CD8-positive, alpha-beta memory T cell (primary cell): ENCODE results near the gene KDM2A. TPM values are rescaled to one million over a fixed set of nuclear protein-coding genes. Genes with fewer than 3 reads are reported as not detected.

ENCODE experiments used
- CTCF ChIA-PET: fragments of 350-600 bp; sonication (Branson Sonifier 250); formaldehyde crosslinking; loops from one replicate; lab custom pipeline; 2021; ENCODE audit warnings: antibody characterized with exemption; lab: Charles Lee
- POLR2A ChIA-PET: fragments of 350-600 bp; sonication (Branson Sonifier 250); formaldehyde crosslinking; loops from one replicate; lab custom pipeline; 2021; ENCODE audit warnings: antibody characterized with exemption; lab: Charles Lee
- DNase-seq, 5 donors: peaks; one replicate each; pipeline versions ENCODE4 v3.0.0 to v3.0.0-alpha.2; 2020 to 2022; ENCODE audit warnings: mixed read lengths in 1 of 5
- H3K27ac ChIP-seq: one replicate; pipeline ENCODE4 v1.7.0; 2013; ENCODE audit warnings: low read depth, mild to moderate bottlenecking, low read length, moderate library complexity
- H3K27me3 ChIP-seq: 2 replicates; pipeline ENCODE4 v1.7.0; 2013; ENCODE audit warnings: low read length, mild to moderate bottlenecking; ENCODE audit not compliant: insufficient read depth, poor library complexity, severe bottlenecking
- H3K36me3 ChIP-seq: 2 replicates; pipeline ENCODE4 v1.7.0; 2013; ENCODE audit warnings: mild to moderate bottlenecking, low read length, moderate library complexity; ENCODE audit not compliant: insufficient read depth
- H3K4me1 ChIP-seq: 2 replicates; pipeline ENCODE4 v1.7.0; 2013; ENCODE audit warnings: mild to moderate bottlenecking, low read length, moderate library complexity; ENCODE audit not compliant: insufficient read depth
- H3K4me3 ChIP-seq: 2 replicates; pipeline ENCODE4 v1.7.0; 2013; ENCODE audit warnings: mild to moderate bottlenecking, low read length
- H3K9me3 ChIP-seq: 2 replicates; pipeline ENCODE4 v1.7.0; 2013; ENCODE audit warnings: mild to moderate bottlenecking, low read length
- H3K27ac Mint-ChIP-seq, 8 donors: one replicate each; pipeline ENCODE4 v1.8.0; 2020 to 2021; ENCODE audit warnings: mixed read lengths in 8 of 8, mild to moderate bottlenecking in 6 of 8, inconsistent platforms in 3 of 8, moderate library complexity in 3 of 8
- H3K27me3 Mint-ChIP-seq, 2 donors: one replicate each; pipeline ENCODE4 v1.8.0; 2020 to 2021; ENCODE audit warnings: mixed read lengths in 2 of 2, mild to moderate bottlenecking in 1 of 2, moderate library complexity in 1 of 2
- H3K36me3 Mint-ChIP-seq, 3 donors: one replicate each; pipeline ENCODE4 v1.8.0; 2020 to 2021; ENCODE audit warnings: mixed read lengths in 3 of 3, inconsistent platforms in 1 of 3, mild to moderate bottlenecking in 1 of 3
- H3K4me1 Mint-ChIP-seq, 3 donors: one replicate each; pipeline ENCODE4 v1.8.0; 2020 to 2021; ENCODE audit warnings: mixed read lengths in 3 of 3, inconsistent platforms in 1 of 3, mild to moderate bottlenecking in 1 of 3
- H3K4me3 Mint-ChIP-seq, 7 donors: one replicate each; pipeline ENCODE4 v1.8.0; 2020 to 2021; ENCODE audit warnings: mixed read lengths in 7 of 7, mild to moderate bottlenecking in 6 of 7, moderate library complexity in 4 of 7, inconsistent platforms in 2 of 7
- H3K9me3 Mint-ChIP-seq, 5 donors: one replicate each; pipeline ENCODE4 v1.8.0; 2020 to 2022; ENCODE audit warnings: mixed read lengths in 5 of 5, mild to moderate bottlenecking in 3 of 5, moderate library complexity in 2 of 5, inconsistent platforms in 1 of 5
- polyA plus RNA-seq: library from polyadenylated mRNA; unstranded; fragments of 300-500 nt; fragmentation: Illumina TruSeq; gene quantifications from one replicate; pipeline ENCODE4 v1.2.3, GENCODE V29; 2021
- total RNA-seq, 2 experiments: library from RNA; stranded (reverse); gene quantifications; one replicate each; pipeline ENCODE4 v1.2.3, GENCODE V29; 2021

Gene KDM2A
- total and polyA plus RNA-seq, 3 experiments from 2014 or later: 20.4 to 107 (median 101) TPM

GRCh38 chr11:67288198-67288451 lies 169.1 kb downstream of the KDM2A start:
- ChIA-PET POLR2A (interaction anchor here (1.1 to 15.0 kb wide), 9 partner anchors 8 to 116 kb away, joined by 3 to 283 read pairs (median 6); partner anchors contain the start of genes GRK2, PPP1CA, SSH3 and TBC1D10C), CTCF (interaction anchor here (0.9 to 9.5 kb wide), 11 partner anchors 10 to 176 kb away, joined by 3 to 114 read pairs (median 7); partner anchors contain the start of gene GRK2)
- Mint-ChIP-seq H3K36me3 (peaks cover 0 to 72% (median 6%) of the 10 kb centered on the region in 3 donors), H3K27me3 (peaks cover 0 to 2% of the 10 kb centered on the region in 2 donors), H3K4me1 (peaks cover 45 to 72% (median 49%) of the 10 kb centered on the region in 3 donors), H3K4me3 (peak overlapping the region; percentile 74 to 91 (median 76)), H3K27ac (peak overlapping the region; percentile 86 to 100 (median 99)), H3K9me3 (no peaks in the 10 kb centered on the region)
- no peak for DNase-seq
- Histone ChIP-seq H3K4me1 (peaks cover 72% of the 10 kb centered on the region), H3K4me3 (peak overlapping the region; percentile 92), H3K9me3 (no peaks in the 10 kb centered on the region), H3K27ac (peak overlapping the region; percentile 88), H3K36me3 (peaks cover 24% of the 10 kb centered on the region), H3K27me3 (no peaks in the 10 kb centered on the region)

GRCh38 chr11:67288452-67289225 lies 169.6 kb downstream of the KDM2A start:
- H3K36me3 ChIP-seq: peaks cover 19% of the 10 kb centered on the region

GRCh38 chr11:67289226-67289650 lies 170.2 kb downstream of the KDM2A start, which contains the start of gene ANKRD13D:
Gene ANKRD13D (plus strand): TSS chr11:67289303. CDS start chr11:67289461, 158 bp downstream.
- peak within 1 kb of the TSS; percentile 88 for H3K27ac ChIP-seq
- Mint-ChIP-seq H3K9me3 (no peaks in the 10 kb centered on the region), H3K27ac (peak within 1 kb of the TSS; percentile 86 to 100 (median 99)), H3K4me1 (peaks cover 56 to 78% (median 56%) of the 10 kb centered on the region in 3 donors), H3K4me3 (peak within 1 kb of the TSS; percentile 86 to 95 (median 88)), H3K36me3 (peaks cover 3 to 67% (median 11%) of the 10 kb centered on the region in 3 donors), H3K27me3 (peaks cover 0 to 2% of the 10 kb centered on the region in 2 donors)
- peak in 1 of 5 donors; percentile 56 for DNase-seq
- no peaks in the 10 kb centered on the region for H3K9me3 ChIP-seq
- H3K4me3 ChIP-seq: peak within 1 kb of the TSS; percentile 92
- POLR2A ChIA-PET: interaction anchor here (0.6 to 15.0 kb wide), 11 partner anchors 14 to 113 kb away, joined by 3 to 283 read pairs (median 6); partner anchors contain the start of genes GRK2, POLD4, PPP1CA and SSH3
- peaks cover 13% of the 10 kb centered on the region for H3K36me3 ChIP-seq
- H3K27me3 ChIP-seq: no peaks in the 10 kb centered on the region
- peaks cover 77% of the 10 kb centered on the region for H3K4me1 ChIP-seq
- CTCF ChIA-PET: interaction anchor here (0.7 to 9.5 kb wide), 15 partner anchors 9 to 175 kb away, joined by 3 to 114 read pairs (median 5); partner anchors contain the start of genes GRK2, PPP1CA and PTPRCAP

More at GRCh38 chr11:67288452-67289225, 169.6 kb downstream of the KDM2A start:
- POLR2A ChIA-PET: interaction anchor here (1.0 to 15.0 kb wide), 13 partner anchors 9 to 115 kb away, joined by 3 to 283 read pairs (median 5); partner anchors contain the start of genes GRK2, POLD4, PPP1CA and SSH3
- Mint-ChIP-seq H3K4me3 (peak overlapping the region; percentile 74 to 91 (median 76)), H3K36me3 (peaks cover 0 to 68% (median 6%) of the 10 kb centered on the region in 3 donors), H3K9me3 (no peaks in the 10 kb centered on the region), H3K27me3 (peaks cover 0 to 2% of the 10 kb centered on the region in 2 donors), H3K4me1 (peaks cover 50 to 75% (median 51%) of the 10 kb centered on the region in 3 donors), H3K27ac (peak overlapping the region; percentile 86 to 100 (median 99))
- Histone ChIP-seq H3K9me3 (no peaks in the 10 kb centered on the region), H3K27ac (peak overlapping the region; percentile 88), H3K27me3 (no peaks in the 10 kb centered on the region), H3K4me1 (peaks cover 71% of the 10 kb centered on the region), H3K4me3 (peak overlapping the region; percentile 92)
- CTCF ChIA-PET: interaction anchor here (0.7 to 9.5 kb wide), 19 partner anchors 10 to 176 kb away, joined by 3 to 114 read pairs (median 4); partner anchors contain the start of genes GRK2, PPP1CA and PTPRCAP
- DNase-seq: peak; percentile 86 to 94 (median 91)

GRCh38 chr11:67289651-67290479 lies 170.8 kb downstream of the KDM2A start:
- Histone ChIP-seq H3K4me3 (peak overlapping the region; percentile 66), H3K9me3 (no peaks in the 10 kb centered on the region), H3K27ac (peak overlapping the region; percentile 76), H3K36me3 (peaks cover 12% of the 10 kb centered on the region), H3K4me1 (peaks cover 81% of the 10 kb centered on the region), H3K27me3 (no peaks in the 10 kb centered on the region)
- POLR2A ChIA-PET: interaction anchor here (0.6 to 15.0 kb wide), 7 partner anchors 14 to 40 kb away, joined by 3 to 283 read pairs (median 6); partner anchors contain the start of genes GRK2 and SSH3
- Mint-ChIP-seq H3K27me3 (peaks cover 0 to 2% of the 10 kb centered on the region in 2 donors), H3K4me1 (peaks cover 54 to 81% (median 56%) of the 10 kb centered on the region in 3 donors), H3K36me3 (peaks cover 5 to 62% (median 11%) of the 10 kb centered on the region in 3 donors), H3K27ac (peak overlapping the region; percentile 81 to 94 (median 91)), H3K4me3 (peak overlapping the region; percentile 86 to 95 (median 88)), H3K9me3 (peaks cover 0 to under 1% (median 0%) of the 10 kb centered on the region in 5 donors)
- CTCF ChIA-PET: interaction anchor here (0.8 to 9.5 kb wide), 11 partner anchors 9 to 112 kb away, joined by 3 to 114 read pairs (median 4); partner anchors contain the start of genes GRK2 and PPP1CA
- DNase-seq: no peak

GRCh38 chr11:67290801-67291200 lies 171.7 kb downstream of the KDM2A start:
- H3K4me3 Mint-ChIP-seq: peak overlapping the region; percentile 39 to 95 (median 86)
- H3K27me3 Mint-ChIP-seq: peaks cover 0 to 2% of the 10 kb centered on the region in 2 donors
- Histone ChIP-seq H3K4me1 (peaks cover 72% of the 10 kb centered on the region), H3K27ac (no peak overlapping the region), H3K4me3 (no peak overlapping the region), H3K9me3 (peaks cover 2% of the 10 kb centered on the region), H3K27me3 (no peaks in the 10 kb centered on the region), H3K36me3 (peaks cover 12% of the 10 kb centered on the region)
- H3K36me3 Mint-ChIP-seq: peaks cover 13 to 60% (median 14%) of the 10 kb centered on the region in 3 donors
- POLR2A ChIA-PET: interaction anchor here (1.2 to 15.0 kb wide), 4 partner anchors 12 to 26 kb away, joined by 4 to 283 read pairs (median 24); partner anchors contain the start of genes GRK2 and SSH3
- DNase-seq: no peak
- peaks cover 53 to 76% (median 54%) of the 10 kb centered on the region in 3 donors for H3K4me1 Mint-ChIP-seq
- H3K27ac Mint-ChIP-seq: peak overlapping the region in 7 of 8 donors; percentile 52 to 93 (median 68)
- CTCF ChIA-PET: interaction anchor here (0.6 to 9.5 kb wide), 5 partner anchors 21 to 29 kb away, joined by 3 to 114 read pairs (median 5); partner anchors contain the start of gene GRK2
- H3K9me3 Mint-ChIP-seq: peaks cover 0 to 5% (median under 1%) of the 10 kb centered on the region in 5 donors

GRCh38 chr11:67291481-67292381 lies 172.7 kb downstream of the KDM2A start:
- POLR2A ChIA-PET: interaction anchor here (1.2 to 15.0 kb wide), 2 partner anchors 12 to 19 kb away, joined by 4 to 283 read pairs; partner anchors contain the start of genes GRK2 and SSH3
- peak overlapping the region; percentile 4 to 86 (median 50) for H3K4me3 Mint-ChIP-seq
- H3K27ac Mint-ChIP-seq: peak overlapping the region; percentile 71 to 99 (median 90)
- no peak overlapping the region for H3K27ac ChIP-seq
- peaks cover 21% of the 10 kb centered on the region for H3K36me3 ChIP-seq
- H3K27me3 ChIP-seq: no peaks in the 10 kb centered on the region
- peaks cover 6% of the 10 kb centered on the region for H3K9me3 ChIP-seq
- H3K9me3 Mint-ChIP-seq: peaks cover under 1 to 13% (median 7%) of the 10 kb centered on the region in 5 donors
- H3K4me1 ChIP-seq: peaks cover 63% of the 10 kb centered on the region
- peaks cover 20 to 65% (median 23%) of the 10 kb centered on the region in 3 donors for H3K36me3 Mint-ChIP-seq
- H3K4me3 ChIP-seq: no peak overlapping the region
- DNase-seq: no peak
- peaks cover 0 to 2% of the 10 kb centered on the region in 2 donors for H3K27me3 Mint-ChIP-seq
- CTCF ChIA-PET: interaction anchor here (1.2 to 9.5 kb wide), 5 partner anchors 11 to 61 kb away, joined by 3 to 114 read pairs (median 5); partner anchors contain the start of genes GRK2, POLD4 and SSH3
- peaks cover 51 to 73% (median 54%) of the 10 kb centered on the region in 3 donors for H3K4me1 Mint-ChIP-seq
